HG03571 (cell line): ENCODE measurements around the gene SRSF4.
"Not testable (repeated sequence)": the region's sequence is repeated elsewhere in the genome, so short reads cannot be mapped to it uniquely, and the experiment has no call there.

Experiments
- ATAC-seq: cut with Tn5 transposase; IDR thresholded peaks from one replicate; pipeline ENCODE4 v1.9.1; 2021; ENCODE audit not compliant: unreplicated experiment

SRSF4 gene

GRCh38 chr1:29181413-29182225, at the start of gene SRSF4:
TSS of gene SRSF4 (minus strand) at chr1:29181900. CDS start at chr1:29181752, 148 bp downstream.
- ATAC-seq: peak; percentile 83

- ATAC-seq: peak; percentile 92
Measured at GRCh38 chr1:29230553-29231378, 49.1 kb upstream of the SRSF4 start, which contains the start of gene MECR. TSS of gene MECR (minus strand) at chr1:29230934. CDS start at chr1:29230906, 28 bp downstream.

- no peak for ATAC-seq
Measured at GRCh38 chr1:29230204-29230552, 48.5 kb upstream of the SRSF4 start.

- ATAC-seq: no peak
Measured at GRCh38 chr1:29227511-29227910, 45.8 kb upstream of the SRSF4 start.

- no peak for ATAC-seq
Measured at GRCh38 chr1:29225361-29225760, 43.7 kb upstream of the SRSF4 start.

GRCh38 chr1:29224356-29224837, 42.7 kb upstream of the SRSF4 start:
- ATAC-seq: no peak

GRCh38 chr1:29223521-29223920, 41.8 kb upstream of the SRSF4 start:
- ATAC-seq: no peak

- ATAC-seq: no peak
Measured at GRCh38 chr1:29222686-29223085, 41.0 kb upstream of the SRSF4 start.

GRCh38 chr1:29222260-29222659, 40.6 kb upstream of the SRSF4 start:
- ATAC-seq: not testable (repeated sequence)

- ATAC-seq: no peak
Measured at GRCh38 chr1:29221296-29221695, 39.6 kb upstream of the SRSF4 start.

GRCh38 chr1:29218223-29218622, 36.5 kb upstream of the SRSF4 start:
- ATAC-seq: no peak

GRCh38 chr1:29217633-29218032, 35.9 kb upstream of the SRSF4 start:
- no peak for ATAC-seq

- ATAC-seq: no peak
Measured at GRCh38 chr1:29213055-29213454, 31.4 kb upstream of the SRSF4 start.

- no peak for ATAC-seq
Measured at GRCh38 chr1:29211086-29212030, 29.7 kb upstream of the SRSF4 start.

- ATAC-seq: peak; percentile 56
Measured at GRCh38 chr1:29210278-29211085, 28.8 kb upstream of the SRSF4 start.

GRCh38 chr1:29209173-29209572, 27.5 kb upstream of the SRSF4 start:
- ATAC-seq: no peak

GRCh38 chr1:29208442-29208841, 26.7 kb upstream of the SRSF4 start:
- no peak for ATAC-seq

- ATAC-seq: no peak
Measured at GRCh38 chr1:29202584-29203340, 21.1 kb upstream of the SRSF4 start.

GRCh38 chr1:29202053-29202452, 20.4 kb upstream of the SRSF4 start:
- ATAC-seq: no peak
